ENCODE measurements around the gene ABTB1. TPM values are rescaled to one million over a fixed set of nuclear protein-coding genes. Genes with fewer than 3 reads are reported as not detected.

The ABTB1 gene
- polyA plus RNA-seq, 1 donor from 2014 or later = 2.0 TPM

GRCh38 chr3:127628788-127629466, 43.8 kb upstream of the ABTB1 start, which contains the start of gene PODXL2:
PODXL2 (plus strand) TSS chr3:127629185; CDS start chr3:127629220, 35 bp downstream.
- H3K4me2 ChIP-seq (ENCODE audit: low read length) = peak within 1 kb of the TSS; percentile 86
- H3K36me3 ChIP-seq (ENCODE audit: insufficient read depth, low read length) = no peaks in the 10 kb centered on the region
- H3K9me2 ChIP-seq (ENCODE audit: insufficient read depth, low read length) = no peaks in the 10 kb centered on the region
- H3K9me3 ChIP-seq (ENCODE audit: low read length) = no peaks in the 10 kb centered on the region
- TF ChIP-seq POLR2AphosphoS5 (IDR thresholded peaks at IDR 0.05) (peak; percentile 44), CTCF (IDR thresholded peaks at IDR 0.05; ENCODE audit: poor library complexity, severe bottlenecking) (peak; percentile 7), MXI1 (conservative IDR thresholded peaks at IDR 0.05; ENCODE audit: poor library complexity, severe bottlenecking) (no peak)
- H3K79me2 ChIP-seq (replicated peaks; ENCODE audit: insufficient read depth, low read length) = peaks cover 46% of the 10 kb centered on the region
- peak within 1 kb of the TSS; percentile 45 for H2AFZ ChIP-seq (ENCODE audit: low read depth, low read length)
- H4K20me1 ChIP-seq (ENCODE audit: insufficient read depth) = no peaks in the 10 kb centered on the region
- H3F3A ChIP-seq (ENCODE audit: insufficient read depth, low read length, poor library complexity, severe bottlenecking) = no peaks in the 10 kb centered on the region
- H3K27ac ChIP-seq (ENCODE audit: low read length) = peak within 1 kb of the TSS; percentile 64
- H3K9ac ChIP-seq (ENCODE audit: low read length) = peak within 1 kb of the TSS; percentile 74
- H3K4me3 ChIP-seq (ENCODE audit: low read length) = peak within 1 kb of the TSS; percentile 93
- H3K27me3 ChIP-seq (ENCODE audit: insufficient read depth, low read depth, low read length) = no peaks in the 10 kb centered on the region

GRCh38 chr3:127629467-127630403, 43.0 kb upstream of the ABTB1 start:
- H2AFZ ChIP-seq (ENCODE audit: low read depth, low read length) = peak overlapping the region; percentile 45
- peak overlapping the region; percentile 74 for H3K9ac ChIP-seq (ENCODE audit: low read length)
- no peaks in the 10 kb centered on the region for H3K36me3 ChIP-seq (ENCODE audit: insufficient read depth, low read length)
- peak overlapping the region; percentile 86 for H3K4me2 ChIP-seq (ENCODE audit: low read length)
- no peaks in the 10 kb centered on the region for H3K9me3 ChIP-seq (ENCODE audit: low read length)
- TF ChIP-seq EP300 (conservative IDR thresholded peaks at IDR 0.05; ENCODE audit: poor library complexity, severe bottlenecking) (no peak), POLR2AphosphoS5 (IDR thresholded peaks at IDR 0.05) (peak; percentile 34), CTCF (IDR thresholded peaks at IDR 0.05; ENCODE audit: poor library complexity, severe bottlenecking) (no peak), MXI1 (conservative IDR thresholded peaks at IDR 0.05; ENCODE audit: poor library complexity, severe bottlenecking) (peak; percentile 87)
- no peaks in the 10 kb centered on the region for H4K20me1 ChIP-seq (ENCODE audit: insufficient read depth)
- H3K9me2 ChIP-seq (ENCODE audit: insufficient read depth, low read length) = no peaks in the 10 kb centered on the region
- H3K4me3 ChIP-seq (ENCODE audit: low read length) = peak overlapping the region; percentile 93
- no peaks in the 10 kb centered on the region for H3F3A ChIP-seq (ENCODE audit: insufficient read depth, low read length, poor library complexity, severe bottlenecking)
- H3K79me2 ChIP-seq (replicated peaks; ENCODE audit: insufficient read depth, low read length) = peaks cover 49% of the 10 kb centered on the region
- no peaks in the 10 kb centered on the region for H3K27me3 ChIP-seq (ENCODE audit: insufficient read depth, low read depth, low read length)
- H3K27ac ChIP-seq (ENCODE audit: low read length) = peak overlapping the region; percentile 64
